SIG-M5 treated with dmso at 0.1 percent for 504 hours (cell line): Measurements from ENCODE around the gene MTHFD1L.

Source experiments
- DNase-seq: peaks from one replicate; lab custom pipeline; 2025; ENCODE audit not compliant: unreplicated experiment; lab: John Stamatoyannopoulos, UW

The MTHFD1L gene

GRCh38 chr6:150898399-150899170 is 33.1 kb downstream of the MTHFD1L start:
- DNase-seq, result no peak

DNA sequence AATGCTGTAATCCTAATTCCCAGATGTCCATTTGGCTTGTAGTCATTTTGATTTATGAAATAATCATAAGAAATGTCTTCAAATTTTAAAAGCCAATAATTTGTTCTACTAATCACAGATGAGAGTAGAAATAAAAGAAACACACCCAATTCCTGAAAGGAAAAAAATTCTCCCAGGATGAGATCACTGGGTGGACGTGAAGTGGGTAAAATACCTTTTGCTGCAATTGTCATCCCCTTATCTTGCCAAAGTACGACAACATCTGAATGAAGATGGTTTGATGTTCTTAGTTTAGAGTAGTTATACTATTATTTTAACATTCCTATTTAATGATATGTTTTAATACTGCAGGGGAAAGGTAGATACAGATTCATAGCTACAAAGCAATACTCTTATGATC is 33.7 kb downstream of the MTHFD1L start:
- no peak for DNase-seq

DNA sequence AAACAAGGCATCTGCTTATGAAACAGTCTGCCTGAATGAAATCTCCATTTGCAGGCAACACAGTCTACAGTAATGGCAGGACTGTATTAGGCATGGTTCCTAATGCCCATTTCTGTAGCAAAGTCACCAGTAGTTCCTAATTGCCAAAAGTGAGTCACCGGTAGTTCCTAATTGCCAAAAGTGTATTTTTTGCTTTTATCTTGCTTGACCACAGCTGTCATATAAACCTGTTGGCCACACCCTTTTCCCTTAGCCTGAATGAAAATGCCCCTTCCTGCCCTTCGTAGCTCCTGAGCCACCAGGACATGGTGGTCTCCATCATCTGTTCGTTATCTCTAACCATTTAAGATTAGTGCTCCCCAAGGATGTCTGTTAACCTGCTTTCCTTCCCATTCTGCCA is 34.5 kb downstream of the MTHFD1L start:
- no peak for DNase-seq

- no peak for DNase-seq
Measured at GRCh38 chr6:150902142-150902776, 36.8 kb downstream of the MTHFD1L start.

DNA sequence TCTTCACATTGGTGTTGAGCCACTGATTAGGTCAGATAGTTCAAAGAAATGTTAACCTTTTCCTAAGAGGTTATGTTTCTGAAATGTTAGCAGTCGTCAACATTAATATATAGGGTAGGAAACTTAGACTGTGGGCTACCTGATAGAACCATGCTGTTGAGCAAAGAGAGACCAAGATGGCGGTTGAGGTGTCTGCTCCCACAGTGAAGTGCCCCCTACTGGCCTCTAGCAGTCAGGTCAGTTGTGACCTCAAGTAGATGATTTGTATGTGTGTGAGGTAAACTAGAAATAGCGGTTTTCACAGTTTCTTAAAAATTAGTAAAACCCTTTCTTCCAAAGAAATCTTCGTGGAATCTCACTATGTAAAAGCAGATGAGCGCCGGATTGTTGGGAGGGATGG is 40.3 kb downstream of the MTHFD1L start:
- no peak for DNase-seq

DNA sequence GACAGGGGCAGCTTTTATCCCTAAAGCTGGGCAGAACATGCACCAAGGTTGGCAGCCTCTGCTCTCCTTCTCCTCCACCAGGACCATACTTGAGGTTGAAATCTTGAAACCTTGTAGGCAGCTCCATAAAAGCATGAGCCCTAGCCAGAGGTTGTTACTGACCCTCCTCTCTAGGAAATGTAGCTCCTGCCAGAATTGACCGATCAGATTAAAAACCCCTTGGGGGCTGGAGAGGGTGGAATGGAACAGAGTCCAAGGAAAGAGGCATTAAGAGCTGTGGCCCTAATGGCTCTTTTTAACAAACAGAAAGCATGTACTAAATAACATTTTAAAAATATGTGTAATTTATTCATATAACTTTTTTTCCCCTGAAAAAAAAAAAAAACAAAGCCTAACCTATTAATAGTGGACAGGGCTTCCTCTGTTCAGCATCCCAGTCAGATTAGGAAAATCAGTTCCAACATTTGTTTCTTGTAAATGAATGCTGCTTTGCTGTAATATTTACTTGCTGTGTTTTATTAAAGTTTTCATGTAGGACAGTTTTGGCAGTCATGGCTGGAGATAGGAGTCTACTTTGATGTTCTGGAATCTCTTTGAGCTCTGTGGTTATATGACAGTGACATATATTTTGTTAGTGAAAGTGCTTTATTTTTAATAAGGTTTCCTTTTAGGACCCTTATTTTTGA is 41.3 kb downstream of the MTHFD1L start:
- DNase-seq, result no peak

DNA sequence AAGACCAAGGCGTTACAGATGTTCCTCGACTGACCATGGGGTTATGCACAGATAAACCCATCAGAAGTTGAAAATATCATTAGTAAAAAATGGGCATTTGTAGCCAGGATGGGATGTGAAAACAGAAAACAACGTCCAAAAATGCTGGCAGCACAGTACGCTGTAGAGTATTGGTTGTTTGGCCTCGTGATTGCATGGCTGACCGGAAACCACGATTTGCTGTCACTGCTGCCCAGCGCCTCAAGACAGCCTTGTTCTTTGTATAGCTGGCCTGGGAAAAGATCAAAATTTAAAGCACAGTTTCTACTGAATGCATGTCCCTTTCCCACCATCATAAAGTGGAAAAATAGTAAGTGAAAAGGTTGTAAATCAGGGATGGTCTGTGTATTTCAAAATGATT is 41.9 kb downstream of the MTHFD1L start:
- no peak for DNase-seq

- no peak for DNase-seq
Measured at GRCh38 chr6:150908901-150909300, 43.4 kb downstream of the MTHFD1L start.

DNA sequence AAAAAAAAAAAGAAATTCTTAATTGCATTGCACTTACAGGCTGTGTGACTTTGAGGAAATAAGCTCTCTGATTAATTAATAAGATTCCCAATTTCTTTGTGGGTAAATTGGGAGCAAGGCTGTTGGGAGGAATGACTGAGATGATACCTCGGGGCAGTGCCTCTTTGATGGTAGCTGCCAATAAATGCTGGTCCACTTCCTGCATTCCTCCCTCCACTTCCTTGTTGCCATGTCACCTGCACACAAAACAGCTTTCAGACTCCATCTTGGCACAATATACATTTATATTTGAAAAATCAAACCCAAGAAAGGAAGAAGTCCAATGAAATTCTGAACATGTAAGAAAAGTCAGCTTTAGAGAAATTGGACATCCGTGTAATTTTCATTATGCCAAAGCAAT is 45.1 kb downstream of the MTHFD1L start:
- no peak for DNase-seq

- no peak for DNase-seq
Measured at GRCh38 chr6:150914372-150914771, 48.9 kb downstream of the MTHFD1L start.

DNA sequence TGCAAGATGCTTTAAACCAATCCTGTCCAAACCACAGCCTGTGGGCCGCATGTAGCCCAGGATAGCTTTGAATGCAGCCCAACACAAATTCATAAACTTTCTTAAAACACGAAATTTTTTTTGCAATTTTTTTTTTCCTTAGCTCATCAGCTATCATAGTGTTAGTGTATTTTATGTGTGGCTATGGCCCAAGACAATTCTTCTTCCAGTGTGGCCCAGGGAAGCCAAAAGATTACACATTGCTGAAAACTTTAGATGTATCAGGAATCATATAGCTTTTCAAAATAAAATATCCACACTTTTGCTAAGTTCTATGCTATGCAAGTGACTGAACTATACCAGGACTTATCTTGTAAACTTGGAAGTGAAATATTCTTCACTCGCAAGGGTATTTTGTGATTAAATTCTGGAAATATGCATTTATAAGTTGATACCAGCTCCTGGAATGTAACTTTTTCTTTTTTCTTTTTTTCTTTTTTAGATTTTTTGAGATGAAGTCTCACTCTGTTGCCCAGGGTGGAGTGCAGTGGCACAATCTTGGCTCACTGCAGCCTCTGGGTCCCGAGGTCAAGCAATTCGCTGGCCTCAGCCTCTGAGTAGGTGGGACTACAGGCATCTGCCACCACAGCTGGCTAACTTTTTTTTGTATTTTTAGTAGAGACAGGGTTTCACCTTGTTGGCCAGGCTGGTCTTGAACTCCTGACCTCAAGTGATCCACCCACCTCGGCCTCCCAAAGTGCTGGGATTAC is 49.8 kb downstream of the MTHFD1L start:
- no peak for DNase-seq

GRCh38 chr6:150915880-150916265 is 50.4 kb downstream of the MTHFD1L start:
- no peak for DNase-seq

GRCh38 chr6:150919938-150920337 is 54.4 kb downstream of the MTHFD1L start:
- no peak for DNase-seq

- no peak for DNase-seq
Measured at GRCh38 chr6:150922137-150922536, 56.6 kb downstream of the MTHFD1L start.

DNA sequence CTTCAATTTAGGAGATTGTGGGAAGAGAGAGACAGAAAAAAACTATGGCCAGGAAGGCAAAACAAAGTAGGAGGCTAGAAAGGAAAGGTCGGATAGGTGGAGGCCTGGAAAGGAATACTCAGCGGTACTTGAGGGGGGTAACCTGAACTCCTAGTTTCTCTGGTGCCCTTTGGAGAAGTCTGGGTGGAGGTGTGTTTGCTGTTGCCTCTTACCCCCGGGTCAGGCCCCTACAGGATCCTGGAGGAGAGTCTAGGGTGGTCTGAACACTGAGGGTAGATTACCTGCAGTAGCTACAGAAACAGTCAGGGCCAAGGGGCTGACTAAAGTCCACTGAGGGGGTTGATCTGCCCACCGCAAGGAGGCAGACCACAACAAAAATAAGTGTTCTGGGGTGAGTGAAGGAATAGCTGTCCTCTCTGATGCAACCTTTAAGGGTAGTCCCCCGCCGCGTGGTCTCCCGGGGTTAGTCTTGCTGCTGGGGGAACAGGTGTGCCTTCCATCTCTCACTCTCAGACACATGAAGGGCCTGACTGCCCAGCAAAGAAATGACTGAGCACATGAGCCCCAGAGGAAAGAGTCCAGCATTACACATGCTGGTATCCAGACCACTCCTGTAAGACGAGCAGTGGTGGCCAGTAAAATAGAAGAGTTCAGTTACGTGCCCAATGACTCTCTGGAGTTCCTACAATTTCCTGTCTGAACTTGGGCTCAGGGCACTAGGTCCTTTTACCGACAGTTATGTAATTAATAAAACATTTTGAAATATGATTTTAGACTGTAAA is 59.5 kb downstream of the MTHFD1L start:
- no peak for DNase-seq

GRCh38 chr6:150925590-150925928 is 60.1 kb downstream of the MTHFD1L start:
- DNase-seq, result no peak

- DNase-seq, result no peak
Measured at GRCh38 chr6:150925976-150926375, 60.5 kb downstream of the MTHFD1L start.

DNA sequence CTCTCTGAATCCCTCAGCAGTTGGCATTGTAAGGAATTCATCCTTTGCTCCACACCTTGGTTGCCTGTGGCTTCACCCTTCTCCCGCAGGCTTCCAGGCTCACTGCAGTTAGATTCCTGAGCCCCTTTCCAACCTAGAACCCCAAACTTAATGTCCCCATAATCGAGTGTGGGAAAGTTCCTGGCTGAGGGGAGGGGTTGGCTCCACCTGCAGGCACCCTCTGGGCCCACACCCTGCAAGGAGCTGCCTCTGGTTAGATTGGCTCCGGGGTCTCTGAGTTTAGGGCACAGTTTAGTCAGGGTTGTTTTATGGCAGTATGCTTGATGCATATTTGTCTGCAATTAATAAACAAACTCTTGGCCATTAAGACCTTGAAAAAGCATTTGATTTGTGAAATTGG is 63.4 kb downstream of the MTHFD1L start:
- DNase-seq, result no peak

- no peak for DNase-seq
Measured at GRCh38 chr6:150929416-150929815, 63.9 kb downstream of the MTHFD1L start.

- no peak for DNase-seq
Measured at GRCh38 chr6:150930841-150931240, 65.3 kb downstream of the MTHFD1L start.

- DNase-seq, result no peak
Measured at GRCh38 chr6:150931405-150931804, 65.9 kb downstream of the MTHFD1L start.
